IPS DF 19.7 (cell line): ENCODE measurements around the gene ABCC4.

Experiments
- DNase-seq: peaks from one replicate; pipeline ENCODE4 v3.0.0-alpha.2; 2013; ENCODE audit warnings: low read depth, low spot score

Gene ABCC4

GRCh38 chr13:95056266-95056665, 245.0 kb downstream of the ABCC4 start:
- no peak for DNase-seq

- no peak for DNase-seq
Observed at GRCh38 chr13:95050800-95051615, 250.2 kb downstream of the ABCC4 start.

- no peak for DNase-seq
Observed at GRCh38 chr13:95049772-95050171, 251.5 kb downstream of the ABCC4 start.

GRCh38 chr13:95044452-95045205, 256.6 kb downstream of the ABCC4 start:
- no peak for DNase-seq

GRCh38 chr13:95039415-95039814, 261.8 kb downstream of the ABCC4 start:
- no peak for DNase-seq

- no peak for DNase-seq
Observed at GRCh38 chr13:95038949-95039348, 262.3 kb downstream of the ABCC4 start.

- DNase-seq = no peak
Observed at GRCh38 chr13:95035311-95036109, 265.7 kb downstream of the ABCC4 start.

- no peak for DNase-seq
Observed at GRCh38 chr13:95033890-95034289, 267.4 kb downstream of the ABCC4 start.

- DNase-seq = no peak
Observed at GRCh38 chr13:95032121-95032520, 269.1 kb downstream of the ABCC4 start.

- DNase-seq = no peak
Observed at GRCh38 chr13:95030821-95031343, 270.4 kb downstream of the ABCC4 start.

- DNase-seq = no peak
Observed at GRCh38 chr13:95027638-95028037, 273.6 kb downstream of the ABCC4 start.

GRCh38 chr13:95025116-95025515, 276.1 kb downstream of the ABCC4 start:
- no peak for DNase-seq

GRCh38 chr13:95023405-95023804, 277.8 kb downstream of the ABCC4 start:
- no peak for DNase-seq

- no peak for DNase-seq
Observed at GRCh38 chr13:95020298-95020987, 280.8 kb downstream of the ABCC4 start.

GRCh38 chr13:95019886-95020285, 281.4 kb downstream of the ABCC4 start:
- DNase-seq = no peak

GRCh38 chr13:95007322-95007721, 293.9 kb downstream of the ABCC4 start:
- DNase-seq = no peak

GRCh38 chr13:95005300-95005699, 296.0 kb downstream of the ABCC4 start:
- DNase-seq = no peak

GRCh38 chr13:95003019-95003813, 298.0 kb downstream of the ABCC4 start:
- no peak for DNase-seq

- DNase-seq = no peak
Observed at GRCh38 chr13:95002126-95002525, 299.1 kb downstream of the ABCC4 start.

GRCh38 chr13:94999871-95000270, 301.4 kb downstream of the ABCC4 start:
- no peak for DNase-seq
